GM20000 (cell line): Measurements from ENCODE around the gene ABR.
A peak's percentile ranks its signal among the peaks of the same experiment; 100 is the strongest.

Experiments used
- DNase-seq: peaks from one replicate; pipeline ENCODE4 v3.0.0; 2012; ENCODE audit warnings: low spot score
- CTCF ChIP-seq: IDR thresholded peaks from 2 replicates; pipeline ENCODE4 v1.5.1; 2012; ENCODE audit warnings: mild to moderate bottlenecking, control low read depth; ENCODE audit errors: extremely low read depth, missing control alignments

Gene ABR

DNA sequence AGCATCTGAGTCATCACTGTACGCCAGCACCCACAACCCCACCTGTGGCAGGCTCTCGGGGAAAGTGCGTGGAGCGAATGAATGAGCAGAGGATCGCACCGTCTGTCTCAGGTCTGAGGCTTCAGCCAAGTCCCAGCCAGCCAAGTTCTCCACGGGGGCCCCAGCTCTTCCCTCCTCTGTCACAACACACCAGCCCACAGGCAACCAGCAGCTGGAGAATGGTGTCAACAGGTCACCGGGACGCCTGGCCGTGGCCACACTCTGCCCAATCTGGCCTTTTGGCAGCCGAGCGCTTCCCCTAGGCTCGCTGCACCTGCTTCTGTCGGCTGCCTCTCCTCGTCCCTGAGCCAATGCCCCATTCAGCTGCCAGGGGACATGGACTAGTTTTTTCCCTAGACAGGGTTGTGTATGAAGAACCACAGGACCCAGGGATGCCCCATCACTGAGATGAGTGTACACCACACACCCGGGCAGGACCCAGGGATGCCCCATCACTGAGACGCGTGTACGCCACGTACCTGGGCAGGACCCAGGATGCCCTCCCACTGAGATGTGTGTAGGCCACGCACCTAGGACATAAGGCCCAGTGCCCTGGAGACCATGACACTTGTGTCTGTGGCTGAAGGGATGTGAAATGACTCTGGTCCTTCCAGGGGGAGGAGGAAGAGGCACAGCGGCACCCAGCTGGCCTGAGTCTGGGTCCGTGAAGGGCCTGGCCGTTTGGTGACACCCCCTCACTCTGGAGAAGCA, 52.8 kb downstream of the ABR start:
- DNase-seq, result no peak
- TF ChIP-seq CTCF, result no peak

- DNase-seq, result no peak
- TF ChIP-seq CTCF, result no peak
Measured at GRCh38 chr17:1126250-1126797, 53.5 kb downstream of the ABR start.

GRCh38 chr17:1125788-1126145, 54.0 kb downstream of the ABR start:
- TF ChIP-seq CTCF, result no peak

GRCh38 chr17:1124896-1125787, 54.6 kb downstream of the ABR start:
- TF ChIP-seq CTCF, result no peak
- no peak for DNase-seq

More at GRCh38 chr17:1125788-1126145, 54.0 kb downstream of the ABR start:
- no peak for DNase-seq

- TF ChIP-seq CTCF, result no peak
- DNase-seq, result peak; percentile 40
Measured at GRCh38 chr17:1123921-1124715, 55.7 kb downstream of the ABR start.

GRCh38 chr17:1123393-1123831, 56.4 kb downstream of the ABR start:
- DNase-seq, result peak; percentile 49
- no peak for TF ChIP-seq CTCF
